Caco-2 (cell line): ENCODE measurements around the gene SYT1. TPM values are rescaled to one million over a fixed set of nuclear protein-coding genes. Genes with fewer than 3 reads are reported as not detected.

Experiments used
- BruUV-seq: library from RNA; stranded (reverse); fragments of 400-500 nt; replicated peaks from 2 replicates; lab custom pipeline; 2021; lab: Mats Ljungman, UMichigan
- CTCF ChIA-PET: fragments of 300-600 bp; sonication (Branson Sonifier 250); formaldehyde crosslinking; loops from one replicate; lab custom pipeline; 2022; ENCODE audit warnings: antibody characterized with exemption; lab: Charles Lee
- POLR2A ChIA-PET: fragments of 300-600 bp; sonication (Branson Sonifier 250); formaldehyde crosslinking; loops from one replicate; lab custom pipeline; 2022; ENCODE audit warnings: antibody characterized with exemption; lab: Charles Lee
- DNase-seq, 2 experiments: peaks; one replicate each; pipeline versions ENCODE4 v3.0.0 to v3.0.0-alpha.2; 2020 to 2022
- H3K27me3 ChIP-seq: replicated peaks from 2 replicates; pipeline ENCODE4 v1.6.0; 2011; ENCODE audit warnings: low read length; ENCODE audit not compliant: control insufficient read depth, insufficient read depth
- H3K36me3 ChIP-seq: 2 replicates; pipeline ENCODE4 v1.5.1; 2011; ENCODE audit warnings: low read length; ENCODE audit not compliant: control insufficient read depth, insufficient read depth
- H3K4me1 ChIP-seq: fragments of 250-450 bp; sonication (Bioruptor Pico); 2 replicates; pipeline ENCODE4 v1.5.1; 2020; ENCODE audit warnings: mild to moderate bottlenecking
- H3K4me3 ChIP-seq: 2 replicates; pipeline ENCODE4 v1.5.1; 2011; ENCODE audit warnings: low read depth, mild to moderate bottlenecking, control low read depth, low read length
- H3K9me3 ChIP-seq: fragments of 250-450 bp; sonication (Bioruptor Pico); 2 replicates; pipeline ENCODE4 v1.5.1; 2020; ENCODE audit warnings: mild to moderate bottlenecking, moderate library complexity
- H3K27ac Mint-ChIP-seq: one replicate; pipeline ENCODE4 v1.8.0; 2022; ENCODE audit warnings: mixed read lengths; ENCODE audit not compliant: unreplicated experiment
- H3K27me3 Mint-ChIP-seq: one replicate; pipeline ENCODE4 v1.8.0; 2022; ENCODE audit warnings: mixed read lengths; ENCODE audit not compliant: insufficient read depth, unreplicated experiment
- H3K36me3 Mint-ChIP-seq: one replicate; pipeline ENCODE4 v1.8.0; 2022; ENCODE audit warnings: mild to moderate bottlenecking, mixed read lengths; ENCODE audit not compliant: insufficient read depth, unreplicated experiment
- H3K4me1 Mint-ChIP-seq: one replicate; pipeline ENCODE4 v1.8.0; 2022; ENCODE audit warnings: low read depth, mixed read lengths; ENCODE audit not compliant: unreplicated experiment
- H3K4me3 Mint-ChIP-seq: one replicate; pipeline ENCODE4 v1.8.0; 2022; ENCODE audit warnings: mild to moderate bottlenecking, moderate library complexity, mixed read lengths; ENCODE audit not compliant: unreplicated experiment
- H3K9me3 Mint-ChIP-seq: one replicate; pipeline ENCODE4 v1.8.0; 2022; ENCODE audit warnings: mixed read lengths; ENCODE audit not compliant: unreplicated experiment
- intact Hi-C: fragments of 100-400 bp; cut with micrococcal nuclease; formaldehyde crosslinking; loops from one replicate; pipeline ENCODE4 v1.10.0; 2022; ENCODE audit not compliant: unreplicated experiment
- total RNA-seq: library from RNA; stranded (reverse); gene quantifications from 2 replicates; pipeline ENCODE4 v1.2.3, GENCODE V29; 2022
- TF ChIP-seq, protein P1 (sequence below), 2 experiments: fragments of 200-600 bp in 1 of 2; IDR thresholded peaks; 1 replicate in 1 of 2; 2 replicates in 1 of 2; pipeline versions ENCODE4 v1.5.1 to v1.8.0; 2011 to 2022; ENCODE audit warnings: antibody characterized with exemption in 1 of 2, control low read depth in 1 of 2, inconsistent platforms in 1 of 2, low read depth in 1 of 2, low read length in 1 of 2, mild to moderate bottlenecking in 1 of 2, moderate library complexity in 1 of 2; ENCODE audit not compliant: insufficient read depth in 1 of 2, severe bottlenecking in 1 of 2, unreplicated experiment in 1 of 2

Gene SYT1
- total RNA-seq, 1 experiment from 2014 or later, result 0.39 TPM

DNA sequence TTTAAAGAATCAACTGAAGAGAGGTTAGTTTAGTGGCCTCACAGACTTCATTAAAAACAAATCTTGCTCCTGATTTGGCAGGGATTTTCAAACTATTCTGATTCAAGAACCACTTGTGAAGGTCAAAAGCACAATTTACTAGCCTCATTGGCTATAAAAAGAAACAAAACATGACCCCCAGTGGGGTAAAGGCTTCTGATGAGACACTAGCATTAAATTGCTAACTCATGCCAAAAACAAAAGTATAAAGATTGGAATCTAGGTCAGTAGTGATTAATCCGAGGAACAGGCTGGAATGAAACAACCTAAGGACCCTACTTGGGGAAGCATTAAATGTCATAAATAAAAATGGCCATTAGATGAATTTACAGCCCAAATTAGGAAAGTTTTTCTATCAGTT, 513.9 kb downstream of the SYT1 start:
- DNase-seq, result no peak
- Mint-ChIP-seq H3K27ac (no peak overlapping the region), H3K27me3 (no peaks in the 10 kb centered on the region), H3K4me3 (no peak overlapping the region), H3K4me1 (peaks cover 31% of the 10 kb centered on the region), H3K9me3 (no peaks in the 10 kb centered on the region), H3K36me3 (no peaks in the 10 kb centered on the region)
- intact Hi-C loops, result no loop called here
- no TSS peak for BruUV-seq
- no peaks in the 10 kb centered on the region for H3K9me3 ChIP-seq
- POLR2A ChIA-PET, result no interaction called here
- TF ChIP-seq, protein P1, sequence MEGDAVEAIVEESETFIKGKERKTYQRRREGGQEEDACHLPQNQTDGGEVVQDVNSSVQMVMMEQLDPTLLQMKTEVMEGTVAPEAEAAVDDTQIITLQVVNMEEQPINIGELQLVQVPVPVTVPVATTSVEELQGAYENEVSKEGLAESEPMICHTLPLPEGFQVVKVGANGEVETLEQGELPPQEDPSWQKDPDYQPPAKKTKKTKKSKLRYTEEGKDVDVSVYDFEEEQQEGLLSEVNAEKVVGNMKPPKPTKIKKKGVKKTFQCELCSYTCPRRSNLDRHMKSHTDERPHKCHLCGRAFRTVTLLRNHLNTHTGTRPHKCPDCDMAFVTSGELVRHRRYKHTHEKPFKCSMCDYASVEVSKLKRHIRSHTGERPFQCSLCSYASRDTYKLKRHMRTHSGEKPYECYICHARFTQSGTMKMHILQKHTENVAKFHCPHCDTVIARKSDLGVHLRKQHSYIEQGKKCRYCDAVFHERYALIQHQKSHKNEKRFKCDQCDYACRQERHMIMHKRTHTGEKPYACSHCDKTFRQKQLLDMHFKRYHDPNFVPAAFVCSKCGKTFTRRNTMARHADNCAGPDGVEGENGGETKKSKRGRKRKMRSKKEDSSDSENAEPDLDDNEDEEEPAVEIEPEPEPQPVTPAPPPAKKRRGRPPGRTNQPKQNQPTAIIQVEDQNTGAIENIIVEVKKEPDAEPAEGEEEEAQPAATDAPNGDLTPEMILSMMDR (IDR thresholded peaks at IDR 0.05; ENCODE audit: insufficient read depth in 1 of 2, low read depth in 1 of 2, low read length in 1 of 2, severe bottlenecking in 1 of 2, unreplicated experiment in 1 of 2), result no peak
- CTCF ChIA-PET, result no interaction called here
- no peak overlapping the region for H3K4me3 ChIP-seq
- H3K27me3 ChIP-seq, result no peaks in the 10 kb centered on the region
- peaks cover 31% of the 10 kb centered on the region for H3K4me1 ChIP-seq
- no peaks in the 10 kb centered on the region for H3K36me3 ChIP-seq

DNA sequence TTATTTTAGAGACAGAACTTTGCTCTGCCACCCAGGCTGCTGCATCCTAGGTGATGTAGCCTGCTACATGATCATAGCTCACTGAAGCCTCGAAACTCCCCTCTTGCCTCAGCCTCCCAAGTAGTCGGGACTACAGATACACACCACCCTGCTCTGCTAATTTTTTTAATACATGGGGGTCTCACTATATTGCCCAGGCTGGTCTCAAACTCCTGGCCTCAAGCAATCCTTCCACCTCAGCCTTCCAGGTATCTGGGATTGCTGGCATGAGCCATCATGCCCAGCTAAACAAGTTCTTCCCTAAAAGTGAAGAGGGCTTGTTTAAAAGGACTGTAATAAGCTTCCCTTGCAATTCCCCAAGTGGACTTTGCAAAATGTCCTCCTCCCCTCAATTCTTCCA, 515.8 kb downstream of the SYT1 start:
- TF ChIP-seq, protein P1 (IDR thresholded peaks at IDR 0.05; ENCODE audit: insufficient read depth in 1 of 2, low read depth in 1 of 2, low read length in 1 of 2, severe bottlenecking in 1 of 2, unreplicated experiment in 1 of 2), result no peak
- intact Hi-C loops, result no loop called here
- H3K27me3 ChIP-seq, result no peaks in the 10 kb centered on the region
- DNase-seq, result no peak
- ChIA-PET CTCF (no interaction called here), POLR2A (no interaction called here)
- Mint-ChIP-seq H3K27ac (no peak overlapping the region), H3K4me1 (peaks cover 23% of the 10 kb centered on the region), H3K4me3 (no peak overlapping the region), H3K9me3 (no peaks in the 10 kb centered on the region), H3K36me3 (no peaks in the 10 kb centered on the region), H3K27me3 (no peaks in the 10 kb centered on the region)
- no TSS peak for BruUV-seq
- no peak overlapping the region for H3K4me3 ChIP-seq
- H3K36me3 ChIP-seq, result no peaks in the 10 kb centered on the region
- H3K9me3 ChIP-seq, result no peaks in the 10 kb centered on the region
- H3K4me1 ChIP-seq, result peaks cover 24% of the 10 kb centered on the region

DNA sequence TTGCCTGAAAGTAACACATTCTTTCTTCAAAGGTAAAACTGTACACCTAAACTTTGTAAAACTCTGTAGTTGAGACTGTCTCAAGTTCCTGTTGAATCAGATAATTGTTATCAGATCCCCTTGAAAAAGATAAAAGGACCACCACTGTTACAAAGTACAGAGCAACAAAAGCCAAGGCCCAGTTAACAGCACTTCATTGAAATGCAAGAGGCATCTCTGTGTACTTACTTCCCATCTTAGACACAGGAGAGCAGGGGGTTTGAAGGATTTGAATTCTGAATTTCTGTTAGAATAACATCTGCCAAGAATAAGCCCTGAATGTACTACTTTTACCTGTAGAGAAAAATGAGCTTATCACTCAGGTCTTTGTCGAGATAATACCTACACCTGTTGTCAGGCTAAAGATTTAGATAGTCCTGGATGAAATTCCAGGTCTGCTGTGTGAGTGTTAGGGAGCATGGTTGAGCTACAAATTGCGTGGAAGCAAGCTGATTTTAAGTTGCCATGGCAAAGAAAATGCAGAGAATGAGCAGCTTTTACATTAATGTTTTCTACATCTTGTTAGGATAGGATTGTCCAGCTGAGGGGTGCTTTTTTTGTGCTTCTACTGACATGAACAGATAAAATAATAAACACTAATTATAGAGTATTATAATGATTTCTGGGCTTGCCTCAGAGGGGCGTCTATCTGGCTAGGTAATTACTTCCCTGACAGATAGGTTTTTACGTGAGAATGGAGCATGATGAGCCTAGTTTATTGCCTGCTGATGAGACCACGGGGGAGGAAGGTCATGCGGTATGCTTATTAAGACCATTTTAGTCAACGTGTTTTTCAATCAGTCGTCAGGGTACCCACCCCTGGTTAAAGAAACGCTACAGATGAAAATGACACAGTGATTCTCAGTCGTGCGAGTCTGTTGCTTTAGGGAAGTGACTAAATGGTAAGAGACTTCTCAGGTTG, 517.0 kb downstream of the SYT1 start:
- intact Hi-C loops, result no loop called here
- BruUV-seq, result no TSS peak
- no peak overlapping the region for H3K27ac Mint-ChIP-seq
- Histone ChIP-seq H3K9me3 (no peaks in the 10 kb centered on the region), H3K4me1 (peaks cover 19% of the 10 kb centered on the region), H3K4me3 (no peak overlapping the region), H3K27me3 (no peaks in the 10 kb centered on the region), H3K36me3 (no peaks in the 10 kb centered on the region)
- H3K4me1 Mint-ChIP-seq, result peaks cover 19% of the 10 kb centered on the region
- ChIA-PET POLR2A (no interaction called here), CTCF (no interaction called here)
- no peaks in the 10 kb centered on the region for H3K36me3 Mint-ChIP-seq
- no peaks in the 10 kb centered on the region for H3K27me3 Mint-ChIP-seq
- no peak overlapping the region for H3K4me3 Mint-ChIP-seq
- no peak for DNase-seq
- TF ChIP-seq, protein P1 (IDR thresholded peaks at IDR 0.05; ENCODE audit: insufficient read depth in 1 of 2, low read depth in 1 of 2, low read length in 1 of 2, severe bottlenecking in 1 of 2, unreplicated experiment in 1 of 2), result no peak
- H3K9me3 Mint-ChIP-seq, result no peaks in the 10 kb centered on the region
